Measurements from ENCODE around the gene SARM1.
A peak's percentile ranks its signal among the peaks of the same experiment; 100 is the strongest.

SARM1 gene

GRCh38 chr17:28406473-28406814 lies 35.0 kb downstream of the SARM1 start:
- no peak for TF ChIP-seq CTCF (conservative IDR thresholded peaks at IDR 0.05; ENCODE audit: low read depth, low read length)

GRCh38 chr17:28407130-28407973 lies 35.9 kb downstream of the SARM1 start:
- H3K4me3 ChIP-seq (ENCODE audit: low read length) = no peak overlapping the region
- DNase-seq (ENCODE audit: low read depth) = no peak
- TF ChIP-seq CTCF (conservative IDR thresholded peaks at IDR 0.05; ENCODE audit: low read depth, low read length) = peak; percentile 30

More at GRCh38 chr17:28406473-28406814, 35.0 kb downstream of the SARM1 start:
- no peak for DNase-seq (ENCODE audit: low read depth)
- H3K4me3 ChIP-seq (ENCODE audit: low read length) = peak overlapping the region; percentile 60

GRCh38 chr17:28407974-28408306 lies 36.4 kb downstream of the SARM1 start:
- H3K4me3 ChIP-seq (ENCODE audit: low read length) = no peak overlapping the region
- no peak for TF ChIP-seq CTCF (conservative IDR thresholded peaks at IDR 0.05; ENCODE audit: low read depth, low read length)
- DNase-seq (ENCODE audit: low read depth) = no peak

GRCh38 chr17:28412099-28412498 lies 40.6 kb downstream of the SARM1 start:
- no peak overlapping the region for H3K4me3 ChIP-seq (ENCODE audit: low read length)
- DNase-seq (ENCODE audit: low read depth) = no peak
- no peak for TF ChIP-seq CTCF (conservative IDR thresholded peaks at IDR 0.05; ENCODE audit: low read depth, low read length)

- DNase-seq (ENCODE audit: low read depth) = no peak
- H3K4me3 ChIP-seq (ENCODE audit: low read length) = no peak overlapping the region
- no peak for TF ChIP-seq CTCF (conservative IDR thresholded peaks at IDR 0.05; ENCODE audit: low read depth, low read length)
Measured at GRCh38 chr17:28413804-28414203, 42.3 kb downstream of the SARM1 start.

GRCh38 chr17:28415886-28416285 lies 44.4 kb downstream of the SARM1 start:
- no peak for DNase-seq (ENCODE audit: low read depth)
- TF ChIP-seq CTCF (conservative IDR thresholded peaks at IDR 0.05; ENCODE audit: low read depth, low read length) = no peak
- no peak overlapping the region for H3K4me3 ChIP-seq (ENCODE audit: low read length)

- peak; percentile 29 for DNase-seq (ENCODE audit: low read depth)
- H3K4me3 ChIP-seq (ENCODE audit: low read length) = no peak overlapping the region
- peak; percentile 92 for TF ChIP-seq CTCF (conservative IDR thresholded peaks at IDR 0.05; ENCODE audit: low read depth, low read length)
Measured at GRCh38 chr17:28416703-28417311, 45.3 kb downstream of the SARM1 start.

Measured in retinal pigment epithelial cell (primary cell).